Activated naive CD4-positive, alpha-beta T cell treated with anti-CD3 and anti-CD28 coated beads, Interleukin-2, amount 50 U/mL, for 16 hours (primary cell): ENCODE results near the gene MEIS1.
"Not testable (repeated sequence)": the region's sequence is repeated elsewhere in the genome, so short reads cannot be mapped to it uniquely, and the experiment has no call there.

Experiments used
- DNase-seq: peaks from one replicate; pipeline ENCODE4 v3.0.0-alpha.2; 2020

The MEIS1 gene

DNA sequence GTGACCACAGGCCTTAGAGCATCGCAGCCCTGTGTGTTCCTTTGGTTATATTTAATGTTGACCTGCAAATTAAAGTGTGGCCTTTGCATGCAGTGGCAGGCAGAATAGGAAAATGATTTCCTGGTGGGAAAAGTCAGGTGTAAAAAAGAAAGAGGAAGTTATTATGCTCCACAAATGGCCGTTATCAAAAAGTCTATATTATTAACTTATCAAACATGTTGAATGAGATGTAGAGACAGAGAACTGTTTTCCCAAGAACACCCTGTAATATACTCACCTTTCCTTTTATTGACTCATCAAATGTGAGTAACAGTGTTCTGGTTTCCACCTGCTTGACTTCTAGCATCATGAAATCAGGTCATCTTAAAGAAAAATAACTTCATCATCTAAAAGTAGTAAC lies 35.3 kb downstream of the MEIS1 start:
- DNase-seq: no peak

GRCh38 chr2:66472225-66472843 lies 37.4 kb downstream of the MEIS1 start:
- no peak for DNase-seq

GRCh38 chr2:66477135-66477842 lies 42.4 kb downstream of the MEIS1 start:
- DNase-seq: no peak

DNA sequence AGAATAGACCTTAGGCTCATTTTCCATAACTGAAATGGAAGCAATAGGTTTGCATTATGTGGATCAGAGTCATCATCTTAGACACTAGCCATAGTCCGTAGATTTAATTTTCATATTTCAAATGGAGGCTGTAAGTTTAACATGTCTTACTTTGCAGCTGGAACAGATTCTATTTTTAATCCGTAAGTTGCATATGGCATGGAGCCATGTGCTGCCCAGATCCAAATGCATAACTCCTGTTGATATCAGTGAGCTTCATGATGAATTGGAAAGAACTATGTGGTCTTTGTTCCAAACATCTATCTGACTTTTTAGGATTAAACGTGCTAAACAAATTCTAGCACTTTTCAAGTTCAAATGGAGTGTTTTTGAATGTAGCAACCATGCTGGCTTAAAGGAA lies 43.4 kb downstream of the MEIS1 start:
- no peak for DNase-seq

- no peak for DNase-seq
Observed at GRCh38 chr2:66478731-66479316, 43.9 kb downstream of the MEIS1 start.

GRCh38 chr2:66481100-66481549 lies 46.2 kb downstream of the MEIS1 start:
- no peak for DNase-seq

DNA sequence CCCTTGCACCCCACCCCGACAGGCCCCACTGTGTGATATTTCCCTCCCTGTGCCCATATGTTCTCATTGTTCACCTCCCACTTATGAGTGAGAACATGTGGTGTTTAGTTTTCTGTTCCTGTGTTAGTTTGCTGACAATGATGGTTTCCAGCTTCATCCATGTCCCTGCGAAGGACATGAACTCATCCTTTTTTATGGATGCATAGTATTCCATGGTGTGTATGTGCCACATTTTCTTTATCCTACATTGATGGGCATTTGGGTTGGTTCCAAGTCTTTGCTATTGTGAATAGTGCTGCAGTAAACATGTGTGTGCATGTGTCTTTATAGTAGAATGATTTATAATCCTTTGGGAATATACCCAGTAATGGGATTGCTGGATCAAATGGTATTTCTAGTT lies 50.3 kb downstream of the MEIS1 start:
- not testable (repeated sequence) for DNase-seq

- no peak for DNase-seq
Observed at GRCh38 chr2:66488946-66489345, 54.0 kb downstream of the MEIS1 start.

DNA sequence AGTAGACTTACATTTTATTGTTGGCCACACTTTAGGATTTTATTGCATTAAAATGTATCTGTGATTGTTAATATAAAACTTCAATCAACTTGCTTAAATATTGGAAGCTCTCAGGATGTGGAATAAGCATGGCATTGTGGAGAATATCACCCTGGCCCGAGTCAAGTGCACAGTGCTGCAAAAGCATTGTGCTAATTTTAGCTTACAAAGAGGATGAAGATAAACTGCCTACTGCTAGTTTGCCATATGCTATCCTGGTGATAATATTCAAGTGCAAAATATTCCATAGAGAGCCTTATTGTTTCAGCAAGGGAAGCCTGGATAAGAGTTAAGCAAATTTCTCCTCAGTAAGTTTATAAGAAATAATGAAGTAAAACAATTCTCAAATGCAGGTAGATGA lies 54.5 kb downstream of the MEIS1 start:
- no peak for DNase-seq

GRCh38 chr2:66490588-66491001 lies 55.7 kb downstream of the MEIS1 start:
- no peak for DNase-seq

GRCh38 chr2:66494708-66495107 lies 59.8 kb downstream of the MEIS1 start:
- no peak for DNase-seq

GRCh38 chr2:66495788-66496640 lies 61.1 kb downstream of the MEIS1 start:
- DNase-seq: no peak

DNA sequence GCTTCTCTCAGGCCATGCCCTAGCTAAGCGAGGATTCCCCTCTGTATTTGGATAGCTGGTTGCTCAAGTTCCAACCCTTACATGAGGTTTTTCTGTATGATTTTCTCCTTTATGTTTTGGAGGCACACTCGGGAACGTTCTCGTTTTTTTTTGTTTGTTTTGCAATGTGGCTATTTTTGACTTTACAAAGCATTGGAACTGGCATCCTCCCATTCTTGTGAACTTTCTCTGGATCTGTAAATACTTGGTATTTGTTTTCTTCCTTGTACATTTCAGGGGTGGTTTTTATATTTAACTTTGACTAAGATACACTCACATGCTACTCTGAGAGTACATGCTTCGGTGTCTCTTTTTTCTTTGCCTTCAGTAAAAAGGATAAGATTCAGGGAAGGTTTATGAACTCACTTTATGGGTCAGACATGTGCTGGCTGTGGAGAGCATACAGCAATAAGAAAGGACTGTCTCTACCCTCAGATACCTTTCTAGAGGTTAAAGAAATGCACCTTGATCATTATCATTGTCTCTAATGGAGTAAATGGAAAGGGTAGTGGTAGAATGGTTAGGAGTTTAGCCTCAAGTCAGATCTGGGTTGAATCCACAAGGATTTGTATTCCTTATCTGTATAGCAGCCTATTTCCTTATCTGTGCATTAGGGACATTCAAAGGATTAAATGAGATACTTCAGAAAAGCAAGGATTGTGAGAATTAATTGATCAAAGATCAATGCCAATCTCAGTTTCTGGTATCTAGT lies 61.9 kb downstream of the MEIS1 start:
- DNase-seq: no peak

DNA sequence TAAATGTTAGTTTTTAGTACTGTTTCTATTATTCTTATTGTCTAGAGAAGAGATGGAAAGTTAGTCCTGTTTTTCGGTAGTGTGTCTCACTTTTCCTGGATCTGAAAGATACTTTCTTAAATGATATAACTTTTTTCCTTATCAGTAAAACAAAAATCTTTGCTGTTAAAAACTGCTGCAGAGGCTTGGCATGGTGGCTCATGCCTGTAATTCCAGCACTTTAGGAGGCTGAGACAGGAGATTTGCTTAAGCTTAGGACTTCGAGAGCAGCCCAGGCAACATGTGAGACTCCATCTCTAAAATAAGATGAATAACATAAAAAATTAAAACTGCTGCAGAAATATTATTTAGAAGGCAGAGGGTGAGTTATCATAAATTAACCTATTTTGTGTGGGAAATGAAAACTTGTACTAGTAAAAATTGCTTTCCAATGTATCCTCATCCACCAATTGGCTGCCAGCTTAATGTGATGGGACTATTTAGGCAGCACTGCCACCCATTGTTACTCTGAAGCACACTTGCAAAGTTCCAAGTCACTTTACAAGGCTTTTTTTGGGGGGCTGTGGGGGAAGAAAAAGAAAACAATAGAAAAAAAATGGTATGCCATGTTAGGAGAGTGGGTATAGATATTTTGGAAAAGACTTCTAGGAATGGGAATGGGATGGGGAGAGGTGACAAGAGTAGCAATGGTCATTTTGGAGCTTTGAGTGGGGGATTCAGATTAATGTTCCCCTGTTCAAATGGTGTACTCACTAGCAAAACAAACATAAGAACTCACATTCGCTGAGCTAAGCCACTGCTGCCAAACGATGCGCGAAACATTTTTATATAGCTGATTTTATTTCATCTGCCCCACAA lies 62.7 kb downstream of the MEIS1 start:
- no peak for DNase-seq

GRCh38 chr2:66498289-66498975 lies 63.5 kb downstream of the MEIS1 start:
- DNase-seq: no peak

DNA sequence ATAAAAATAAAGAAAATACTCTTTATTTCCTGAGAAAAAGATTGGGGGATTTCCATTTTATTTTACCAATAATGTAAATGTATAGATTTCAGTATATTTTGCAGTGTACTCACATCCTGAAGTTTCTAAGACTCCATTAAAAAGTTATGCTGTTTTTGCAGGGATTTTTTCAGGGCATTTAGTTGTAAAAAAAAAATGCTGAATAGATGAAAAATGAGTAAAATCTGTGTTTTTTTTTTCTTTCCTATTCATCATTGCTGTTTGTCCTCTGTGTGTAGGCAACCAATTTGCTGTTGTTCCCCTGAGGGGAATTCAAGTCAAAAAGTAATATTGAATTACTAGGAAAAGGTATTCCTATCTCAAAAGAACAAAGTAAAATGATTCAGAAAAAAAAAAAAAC lies 66.3 kb downstream of the MEIS1 start:
- no peak for DNase-seq

- DNase-seq: no peak
Observed at GRCh38 chr2:66506265-66506664, 71.3 kb downstream of the MEIS1 start.

DNA sequence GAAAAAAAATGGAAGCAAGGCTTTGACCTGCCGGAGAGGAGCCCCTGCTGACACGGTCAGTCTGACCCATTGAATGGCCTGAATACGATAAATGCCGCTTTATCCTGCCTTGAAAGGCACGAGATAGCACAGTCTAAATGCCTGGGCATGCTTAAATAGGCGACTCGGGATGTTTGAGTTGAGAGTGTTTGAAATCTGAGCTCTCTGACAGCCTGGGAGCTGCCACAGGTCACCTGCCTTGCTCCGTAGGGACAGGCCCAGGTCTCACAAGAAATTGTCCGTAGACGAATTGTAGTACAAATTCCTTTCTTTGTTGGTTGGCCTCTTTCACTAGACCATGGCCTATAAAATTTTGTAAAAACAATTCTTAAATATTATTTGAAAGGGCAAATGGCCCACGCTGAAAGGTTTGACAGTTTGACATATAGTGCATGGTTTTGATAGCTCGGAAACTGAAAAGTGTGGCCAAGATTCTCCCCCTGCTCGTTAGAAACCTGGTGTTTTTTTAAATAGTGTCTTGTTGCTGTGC lies 72.8 kb downstream of the MEIS1 start:
- DNase-seq: no peak

- DNase-seq: no peak
Observed at GRCh38 chr2:66508484-66509071, 73.7 kb downstream of the MEIS1 start.

- DNase-seq: no peak
Observed at GRCh38 chr2:66509326-66509811, 74.4 kb downstream of the MEIS1 start.
